ENCODE measurements around the gene DUSP3.

DNA sequence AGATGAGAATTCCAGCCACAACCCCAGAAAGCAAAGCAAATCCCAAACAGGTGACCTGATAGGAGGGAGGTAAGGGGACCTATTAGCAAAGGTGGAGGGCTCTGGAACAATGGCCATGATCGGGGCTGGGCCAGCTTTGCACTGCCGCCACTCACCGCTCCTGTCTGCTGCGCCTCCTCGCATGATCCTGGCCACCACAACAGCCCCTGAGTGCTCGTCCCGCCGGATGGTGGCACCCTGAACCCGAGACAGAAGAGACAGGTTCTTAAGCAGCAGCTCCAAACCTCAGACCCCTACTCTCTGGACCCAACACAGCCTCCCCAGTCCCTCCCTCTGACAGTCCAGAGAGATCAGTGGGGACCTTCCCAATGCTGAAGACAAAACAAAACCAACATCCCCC, 48.8 kb upstream of the DUSP3 start:
- TF ChIP-seq POLR2AphosphoS5 (IDR thresholded peaks at IDR 0.05; ENCODE audit: low read depth, low read length) (no peak), SIN3A (IDR thresholded peaks at IDR 0.05; ENCODE audit: borderline replicate concordance, insufficient read depth, low read length) (no peak), TAF1 (IDR thresholded peaks at IDR 0.05; ENCODE audit: borderline replicate concordance, insufficient read depth, low read length) (no peak), FOXP2 (optimal IDR thresholded peaks at IDR 0.05; ENCODE audit: borderline replicate concordance, extremely low read depth, extremely low read length, insufficient read depth) (no peak)
- TF ChIP-seq, protein P1, sequence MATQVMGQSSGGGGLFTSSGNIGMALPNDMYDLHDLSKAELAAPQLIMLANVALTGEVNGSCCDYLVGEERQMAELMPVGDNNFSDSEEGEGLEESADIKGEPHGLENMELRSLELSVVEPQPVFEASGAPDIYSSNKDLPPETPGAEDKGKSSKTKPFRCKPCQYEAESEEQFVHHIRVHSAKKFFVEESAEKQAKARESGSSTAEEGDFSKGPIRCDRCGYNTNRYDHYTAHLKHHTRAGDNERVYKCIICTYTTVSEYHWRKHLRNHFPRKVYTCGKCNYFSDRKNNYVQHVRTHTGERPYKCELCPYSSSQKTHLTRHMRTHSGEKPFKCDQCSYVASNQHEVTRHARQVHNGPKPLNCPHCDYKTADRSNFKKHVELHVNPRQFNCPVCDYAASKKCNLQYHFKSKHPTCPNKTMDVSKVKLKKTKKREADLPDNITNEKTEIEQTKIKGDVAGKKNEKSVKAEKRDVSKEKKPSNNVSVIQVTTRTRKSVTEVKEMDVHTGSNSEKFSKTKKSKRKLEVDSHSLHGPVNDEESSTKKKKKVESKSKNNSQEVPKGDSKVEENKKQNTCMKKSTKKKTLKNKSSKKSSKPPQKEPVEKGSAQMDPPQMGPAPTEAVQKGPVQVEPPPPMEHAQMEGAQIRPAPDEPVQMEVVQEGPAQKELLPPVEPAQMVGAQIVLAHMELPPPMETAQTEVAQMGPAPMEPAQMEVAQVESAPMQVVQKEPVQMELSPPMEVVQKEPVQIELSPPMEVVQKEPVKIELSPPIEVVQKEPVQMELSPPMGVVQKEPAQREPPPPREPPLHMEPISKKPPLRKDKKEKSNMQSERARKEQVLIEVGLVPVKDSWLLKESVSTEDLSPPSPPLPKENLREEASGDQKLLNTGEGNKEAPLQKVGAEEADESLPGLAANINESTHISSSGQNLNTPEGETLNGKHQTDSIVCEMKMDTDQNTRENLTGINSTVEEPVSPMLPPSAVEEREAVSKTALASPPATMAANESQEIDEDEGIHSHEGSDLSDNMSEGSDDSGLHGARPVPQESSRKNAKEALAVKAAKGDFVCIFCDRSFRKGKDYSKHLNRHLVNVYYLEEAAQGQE (IDR thresholded peaks at IDR 0.05; ENCODE audit: insufficient read depth in 1 of 2, low read depth in 2 of 2, low read length in 2 of 2), result no peak

Data from PFSK-1 (cell line).